Heart left ventricle (tissue), 16 donors: ENCODE measurements around the gene WSCD2. TPM values are rescaled to one million over a fixed set of nuclear protein-coding genes. Genes with fewer than 3 reads are reported as not detected.
A peak's percentile ranks its signal among the peaks of the same experiment; 100 is the strongest.

Source experiments
- ATAC-seq, 4 donors: fragments of 200-7000 bp; cut with Tn5 transposase; one replicate each; pipeline ENCODE4 v1.9.1; 2020 to 2022; ENCODE audit warnings: moderate library complexity in 4 of 4, mild to moderate bottlenecking in 3 of 4, moderate number of reproducible peaks in 1 of 4
- DNase-seq, 5 donors: peaks; one replicate each; pipeline ENCODE4 v3.0.0-alpha.2; 2020
- H3K27ac ChIP-seq, 12 donors: fragments of 200-600 bp; sonication (generic) in 4 of 12; one replicate each; pipeline versions ENCODE4 v1.5.0 to v1.8.0; 2016 to 2022; ENCODE audit warnings: mild to moderate bottlenecking in 2 of 12
- H3K27me3 ChIP-seq, 9 donors: fragments of 200-600 bp; sonication (generic) in 2 of 9; one replicate each; pipeline versions ENCODE4 v1.5.1 to v1.8.0; 2016 to 2022; ENCODE audit warnings: mild to moderate bottlenecking in 3 of 9
- H3K36me3 ChIP-seq, 9 donors: fragments of 200-600 bp; sonication (generic) in 2 of 9; one replicate each; pipeline versions ENCODE4 v1.5.0 to v1.8.0; 2018 to 2022; ENCODE audit warnings: mild to moderate bottlenecking in 2 of 9
- H3K4me1 ChIP-seq, 12 donors: fragments of 200-600 bp; sonication (generic) in 4 of 12; one replicate each; pipeline versions ENCODE4 v1.5.0 to v1.8.0; 2016 to 2022; ENCODE audit warnings: mild to moderate bottlenecking in 3 of 12
- H3K4me3 ChIP-seq, 12 donors: fragments of 200-600 bp; sonication (generic) in 4 of 12; one replicate each; pipeline versions ENCODE4 v1.5.0 to v1.8.0; 2017 to 2022; ENCODE audit warnings: mild to moderate bottlenecking in 9 of 12, moderate library complexity in 4 of 12
- H3K9me3 ChIP-seq, 12 donors: fragments of 200-600 bp; sonication (generic) in 4 of 12; one replicate each; pipeline versions ENCODE4 v1.5.0 to v1.8.0; 2016 to 2022; ENCODE audit warnings: mild to moderate bottlenecking in 1 of 12
- POLR2A ChIP-seq, 2 donors: fragments of 450-650 bp; IDR thresholded peaks; one replicate each; pipeline ENCODE4 v1.6.1; 2017; ENCODE audit warnings: antibody characterized with exemption in 2 of 2, mild to moderate bottlenecking in 2 of 2, moderate library complexity in 2 of 2
- WGBS, 4 donors: extraction: QIAGEN DNeasy Blood & Tissue Kit in 2 of 4; methylation state at CpG; one replicate each; pipeline versions ENCODE4 v1.1.5 to v1.1.7; 2013 to 2018; 5-methylcytosine and 5-hydroxymethylcytosine counted together
- intact Hi-C, 10 donors: fragments of 100-400 bp; cut with DNase I; formaldehyde crosslinking; loops; one replicate each; pipeline versions ENCODE4 v1.11.1 to v1.14.2; 2022
- polyA plus RNA-seq, 2 donors: library from polyadenylated mRNA; stranded (reverse); fragments of 200-250 nt; gene quantifications; one replicate each; pipeline ENCODE4 v1.2.3, GENCODE V29; 2013
- total RNA-seq, 9 donors: library from RNA; depleted of rRNA in 2 of 9; stranded (reverse); fragments of >200 nt in 2 of 9; fragmentation: NEBNext Ultra II Directional in 3 of 9; extraction: Animal tissue kit (Norgen Biotek cat#: 25700) in 3 of 9; gene quantifications; one replicate each; pipeline versions ENCODE4 v1.1.0 to v1.2.4, GENCODE V29; 2016 to 2023
- TF ChIP-seq, protein P1 (sequence below), 12 donors: fragments of 200-600 bp; sonication (generic) in 4 of 12; IDR thresholded peaks; one replicate each; pipeline versions ENCODE4 v1.5.0 to v1.8.0; 2018 to 2022; ENCODE audit warnings: antibody characterized with exemption in 12 of 12, mild to moderate bottlenecking in 5 of 12
- donor health status: ischemic (EF 13 %, LVEDD 7.1; RV severe dilation, severe dysfunction).
- donor health status: healthy with polysubstance abuse.
- donor health status: DM: no; HTN: yes; CAD: no.
- donor health status: DM: no; HTN: no; CAD: no.
- donor health status: ischemic (EF 25% LVEDD 6.9; RV normal size, moderate dysfunction).
- donor health status: ischemic (EF 25% LVEDD 5.7; RV mildly dilated, moderate dysfunction).
- donor health status: healthy.
- donor health status: DM: yes; HTN: yes; CAD: no.
- donor health status: ischemic (EF 35%, LVEDD 5.7; RV mildly dilated, moderate dysfunction).
- donor health status: nonischemic (EF 11% LVEDD 7.7; RV severe dilation, severe dysfunction).
- donor health status: DM: yes; HTN: yes; CAD: no.
- donor health status: PGD.
- donor health status: ischemic (EF 29% LVEDD 5.4; RV normal size, mild dysfunction).
- donor health status: nonischemic (EF 23%, LVEDD 6.1; RV moderate dilation, normal function).

WSCD2 gene
- total and polyA plus RNA-seq, 11 donors = 0.07 to 2.5 (median 0.49) TPM; not detected in 3

DNA sequence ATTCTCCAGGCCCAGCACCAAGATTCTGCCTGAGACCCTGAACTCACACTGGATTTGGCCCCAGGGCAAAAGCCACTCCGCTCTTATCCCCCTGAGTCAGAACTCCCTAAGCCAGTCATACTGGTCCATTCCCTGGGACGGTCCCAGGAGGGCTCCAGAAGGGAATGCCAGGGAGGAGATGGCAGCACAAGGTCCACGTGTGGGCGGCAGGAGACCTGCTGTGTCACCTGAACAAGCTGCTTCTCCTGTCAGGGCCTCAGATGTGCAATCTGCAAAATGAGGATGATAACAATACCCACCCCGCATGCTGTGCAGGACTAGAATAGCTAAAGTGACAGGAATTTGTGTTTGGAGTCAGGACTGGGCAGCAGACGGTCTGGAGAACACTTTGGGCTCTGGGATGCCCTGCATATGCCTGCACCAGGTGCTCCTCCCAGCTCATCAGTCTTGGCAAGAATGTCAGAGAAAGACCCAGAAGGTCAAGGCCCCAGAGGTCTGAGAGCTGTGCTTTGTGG is 169.7 kb downstream of the WSCD2 start:
- WGBS, 4 donors = 94 to 98% (median 95%) methylated on average over 4 to 6 of the region's 6 CpGs
- intact Hi-C loops = loop anchor here in 1 of 10 donors (2.0 kb wide), 1 partner anchor 158 kb away; no protein-coding TSS in a partner anchor
- no peaks in the 10 kb centered on the region for H3K36me3 ChIP-seq
- H3K27ac ChIP-seq = peak overlapping the region in 1 of 12 donors; percentile 67
- no peak for ATAC-seq
- TF ChIP-seq, protein P1, sequence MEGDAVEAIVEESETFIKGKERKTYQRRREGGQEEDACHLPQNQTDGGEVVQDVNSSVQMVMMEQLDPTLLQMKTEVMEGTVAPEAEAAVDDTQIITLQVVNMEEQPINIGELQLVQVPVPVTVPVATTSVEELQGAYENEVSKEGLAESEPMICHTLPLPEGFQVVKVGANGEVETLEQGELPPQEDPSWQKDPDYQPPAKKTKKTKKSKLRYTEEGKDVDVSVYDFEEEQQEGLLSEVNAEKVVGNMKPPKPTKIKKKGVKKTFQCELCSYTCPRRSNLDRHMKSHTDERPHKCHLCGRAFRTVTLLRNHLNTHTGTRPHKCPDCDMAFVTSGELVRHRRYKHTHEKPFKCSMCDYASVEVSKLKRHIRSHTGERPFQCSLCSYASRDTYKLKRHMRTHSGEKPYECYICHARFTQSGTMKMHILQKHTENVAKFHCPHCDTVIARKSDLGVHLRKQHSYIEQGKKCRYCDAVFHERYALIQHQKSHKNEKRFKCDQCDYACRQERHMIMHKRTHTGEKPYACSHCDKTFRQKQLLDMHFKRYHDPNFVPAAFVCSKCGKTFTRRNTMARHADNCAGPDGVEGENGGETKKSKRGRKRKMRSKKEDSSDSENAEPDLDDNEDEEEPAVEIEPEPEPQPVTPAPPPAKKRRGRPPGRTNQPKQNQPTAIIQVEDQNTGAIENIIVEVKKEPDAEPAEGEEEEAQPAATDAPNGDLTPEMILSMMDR (IDR thresholded peaks at IDR 0.05) = no peak
- no peak for TF ChIP-seq POLR2A (IDR thresholded peaks at IDR 0.05)
- no peak for DNase-seq
- peaks cover 0 to 6% (median 0%) of the 10 kb centered on the region in 9 donors for H3K27me3 ChIP-seq
- H3K9me3 ChIP-seq = no peaks in the 10 kb centered on the region
- H3K4me1 ChIP-seq = peaks cover 3 to 78% (median 37%) of the 10 kb centered on the region in 12 donors
- no peak overlapping the region for H3K4me3 ChIP-seq

DNA sequence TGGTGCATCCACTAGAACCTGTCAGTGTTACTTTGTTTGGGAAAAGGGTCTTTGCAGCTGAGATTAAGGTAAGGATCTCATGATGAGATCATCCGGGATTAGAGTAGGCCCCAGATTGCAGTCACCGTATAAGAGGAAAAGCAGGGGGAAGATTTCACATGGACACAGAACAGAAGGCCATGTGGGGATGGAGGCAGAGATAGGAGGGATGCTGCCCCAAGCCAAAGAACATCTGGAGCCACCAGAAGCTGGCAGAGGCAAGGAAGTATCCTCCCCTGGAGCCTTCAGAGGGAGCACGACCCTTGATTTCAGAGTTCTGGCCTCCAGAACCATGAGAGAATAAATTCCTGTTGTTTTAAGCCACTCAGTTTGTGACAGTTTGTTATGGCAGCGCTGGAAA is 170.4 kb downstream of the WSCD2 start:
- TF ChIP-seq, protein P1 (IDR thresholded peaks at IDR 0.05) = no peak
- no peak for TF ChIP-seq POLR2A (IDR thresholded peaks at IDR 0.05)
- DNase-seq (no peak), ATAC-seq (no peak)
- Histone ChIP-seq H3K36me3 (no peaks in the 10 kb centered on the region), H3K4me1 (peaks cover 10 to 85% (median 44%) of the 10 kb centered on the region in 12 donors), H3K27me3 (peaks cover 0 to 6% (median 0%) of the 10 kb centered on the region in 9 donors), H3K9me3 (no peaks in the 10 kb centered on the region), H3K4me3 (no peak overlapping the region), H3K27ac (peak overlapping the region in 1 of 12 donors; percentile 9)
- 64 to 76% (median 74%) methylated on average over 4 of the region's 4 CpGs for WGBS, 4 donors
- intact Hi-C loops = loop anchor here in 1 of 10 donors (2.0 kb wide), 1 partner anchor 157 kb away; no protein-coding TSS in a partner anchor

Other genes starting within 250 kb of the WSCD2 start
- gene CMKLR1, start 210.0 kb downstream of the WSCD2 start, total RNA-seq = 10 to 100 TPM in 2 of 9 donors, 1 to 10 TPM in 7; 5.4 to 47.3 (median 8.2) TPM
- gene CMKLR1, start 210.0 kb downstream of the WSCD2 start, polyA plus RNA-seq = 1 to 10 TPM; 2.0 to 4.1 TPM